HG03558 (cell line): ENCODE data around the gene BBIP1.

Experiments used
- ATAC-seq: cut with Tn5 transposase; IDR thresholded peaks from one replicate; pipeline ENCODE4 v1.9.1; 2021; ENCODE audit warnings: moderate number of reproducible peaks; ENCODE audit not compliant: unreplicated experiment; ENCODE audit errors: extremely low read depth

BBIP1 gene

DNA sequence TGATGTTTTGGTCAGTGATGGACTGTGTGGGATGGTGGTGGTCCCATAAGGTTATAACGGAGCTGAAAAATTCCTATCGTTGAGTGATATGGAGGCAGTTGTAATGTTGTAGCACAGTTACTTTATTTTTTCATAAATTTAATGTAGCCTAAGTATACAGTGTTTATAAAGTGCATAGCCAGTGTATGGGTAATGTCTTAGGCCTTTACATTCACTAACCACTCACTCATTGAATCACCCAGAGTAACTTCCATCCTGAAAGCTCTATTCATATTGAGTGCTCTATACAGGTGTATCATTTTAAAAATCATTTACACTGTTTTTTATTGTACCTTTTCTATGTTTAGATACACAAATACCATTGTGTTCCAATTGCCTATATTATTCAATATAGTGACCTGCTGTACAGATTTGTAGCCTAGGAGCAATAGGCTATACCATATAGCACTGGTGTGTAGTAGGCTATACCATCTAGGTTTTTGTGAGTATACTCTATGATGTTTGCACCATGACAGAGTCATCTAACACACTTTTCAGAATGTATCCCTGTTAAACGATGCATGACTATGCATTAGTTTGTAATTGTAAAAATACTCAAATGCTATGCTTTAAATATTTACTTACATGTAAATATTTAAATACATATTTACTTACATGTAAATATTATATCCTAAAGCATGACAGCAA lies 26.2 kb downstream of the BBIP1 start:
- ATAC-seq = no peak

- ATAC-seq = no peak
Observed at GRCh38 chr10:110887560-110887959, 31.4 kb downstream of the BBIP1 start.

DNA sequence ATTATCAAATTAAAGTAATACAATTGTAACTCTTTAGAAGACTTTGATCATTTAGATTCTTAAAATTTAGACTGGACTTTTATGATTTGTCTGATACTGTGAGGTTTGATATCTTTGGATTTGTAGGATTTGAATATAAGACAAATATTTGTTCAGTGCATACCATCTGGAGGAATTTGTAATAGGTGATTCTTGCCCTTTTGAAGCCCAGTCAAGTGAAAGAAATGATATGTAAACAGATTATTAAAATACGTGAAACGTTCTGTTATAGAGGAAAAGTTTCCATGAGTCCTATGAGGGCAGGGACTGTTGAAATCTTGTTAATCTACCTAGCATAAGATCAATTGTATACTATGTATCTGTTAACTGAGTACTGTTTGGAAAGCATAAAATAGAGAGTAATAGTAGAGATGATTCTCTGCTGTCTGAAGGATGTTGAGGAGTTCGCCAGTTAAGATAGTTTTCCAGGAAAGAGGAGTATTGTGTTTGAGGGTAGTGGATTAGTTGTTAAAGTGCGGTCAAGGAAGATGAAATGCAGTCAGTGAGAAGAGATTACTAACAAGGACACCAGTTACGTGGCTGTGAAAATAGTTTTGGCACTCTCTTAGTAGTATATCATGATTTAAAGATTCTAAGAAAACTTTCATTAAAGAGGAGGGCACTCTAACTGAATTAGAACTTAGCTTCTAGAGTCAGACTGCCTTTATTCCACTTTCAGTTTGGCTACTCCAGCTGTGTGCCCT lies 32.9 kb downstream of the BBIP1 start:
- ATAC-seq = no peak

DNA sequence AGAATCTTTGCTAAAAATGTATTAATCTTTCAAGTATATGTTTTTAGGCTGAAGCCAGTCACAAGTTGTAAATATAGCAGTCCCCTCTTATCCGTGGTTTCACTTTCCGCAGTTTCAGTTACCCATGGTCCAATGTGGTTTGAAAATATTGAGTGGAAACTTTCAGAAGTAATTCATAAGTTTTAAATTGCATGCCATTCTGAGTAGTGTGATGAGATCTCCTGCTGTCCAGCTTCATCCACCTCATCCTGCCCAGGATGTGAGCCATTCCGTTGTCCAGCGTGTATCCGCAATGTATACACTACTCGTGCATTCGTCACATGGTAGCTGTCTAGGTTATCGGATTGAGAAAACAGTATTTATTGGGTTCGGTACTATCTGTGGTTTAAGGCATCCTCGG lies 35.1 kb downstream of the BBIP1 start:
- ATAC-seq = no peak

GRCh38 chr10:110881905-110882304 lies 37.1 kb downstream of the BBIP1 start:
- no peak for ATAC-seq

DNA sequence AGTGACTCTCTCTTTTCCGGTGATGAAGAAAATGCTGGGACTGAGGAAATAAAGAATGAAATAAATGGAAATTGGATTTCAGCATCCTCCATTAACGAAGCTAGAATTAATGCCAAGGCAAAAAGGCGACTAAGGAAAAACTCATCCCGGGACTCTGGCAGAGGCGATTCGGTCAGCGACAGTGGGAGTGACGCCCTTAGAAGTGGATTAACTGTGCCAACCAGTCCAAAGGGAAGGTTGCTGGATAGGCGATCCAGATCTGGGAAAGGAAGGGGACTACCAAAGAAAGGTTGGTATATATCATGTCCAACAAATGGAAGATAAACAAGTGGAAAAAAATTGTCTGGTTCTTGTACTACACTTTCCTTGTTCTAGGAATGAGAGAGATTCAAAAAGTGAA lies 37.7 kb downstream of the BBIP1 start:
- no peak for ATAC-seq

GRCh38 chr10:110880012-110880411 lies 39.0 kb downstream of the BBIP1 start:
- ATAC-seq = no peak

GRCh38 chr10:110876788-110877187 lies 42.2 kb downstream of the BBIP1 start:
- no peak for ATAC-seq

DNA sequence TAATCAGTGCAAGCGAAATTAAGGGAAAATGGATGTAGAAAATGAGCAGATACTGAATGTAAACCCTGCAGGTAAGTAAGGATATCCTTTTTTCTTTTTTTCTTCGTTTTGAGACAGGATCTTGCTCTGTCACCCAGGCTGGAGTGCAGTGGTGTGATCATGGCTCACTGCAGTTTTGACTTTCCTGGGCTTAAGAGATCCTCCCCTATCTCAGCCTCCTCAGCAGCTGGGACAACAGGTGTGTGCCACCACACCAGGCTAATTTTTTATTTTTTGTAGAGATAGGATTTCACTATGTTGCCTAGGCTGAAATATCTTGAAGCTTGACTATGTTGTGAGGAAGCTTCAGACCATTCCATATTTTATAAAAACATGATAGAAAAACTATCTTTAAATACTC lies 43.0 kb downstream of the BBIP1 start:
- no peak for ATAC-seq

DNA sequence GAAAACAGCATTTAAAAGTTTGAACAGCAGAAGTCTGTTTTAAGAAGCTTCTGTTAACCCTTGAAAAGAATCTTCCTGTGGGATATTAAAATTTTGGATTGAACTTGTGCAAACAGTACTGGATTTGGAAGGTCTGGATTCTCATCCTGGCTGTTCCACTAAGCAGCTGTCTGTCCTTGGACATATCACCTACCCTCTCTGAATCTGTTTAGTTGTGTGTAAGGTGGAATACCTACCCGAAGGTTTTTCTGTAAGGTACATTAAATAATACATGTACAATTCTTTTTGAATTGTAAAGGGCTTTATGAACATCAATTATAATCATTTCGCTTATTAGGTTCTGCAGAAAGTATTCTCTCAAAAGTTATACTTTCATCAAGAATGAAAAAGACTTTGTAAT lies 45.0 kb downstream of the BBIP1 start:
- ATAC-seq = no peak

- ATAC-seq = no peak
Observed at GRCh38 chr10:110872984-110873923, 45.7 kb downstream of the BBIP1 start.

DNA sequence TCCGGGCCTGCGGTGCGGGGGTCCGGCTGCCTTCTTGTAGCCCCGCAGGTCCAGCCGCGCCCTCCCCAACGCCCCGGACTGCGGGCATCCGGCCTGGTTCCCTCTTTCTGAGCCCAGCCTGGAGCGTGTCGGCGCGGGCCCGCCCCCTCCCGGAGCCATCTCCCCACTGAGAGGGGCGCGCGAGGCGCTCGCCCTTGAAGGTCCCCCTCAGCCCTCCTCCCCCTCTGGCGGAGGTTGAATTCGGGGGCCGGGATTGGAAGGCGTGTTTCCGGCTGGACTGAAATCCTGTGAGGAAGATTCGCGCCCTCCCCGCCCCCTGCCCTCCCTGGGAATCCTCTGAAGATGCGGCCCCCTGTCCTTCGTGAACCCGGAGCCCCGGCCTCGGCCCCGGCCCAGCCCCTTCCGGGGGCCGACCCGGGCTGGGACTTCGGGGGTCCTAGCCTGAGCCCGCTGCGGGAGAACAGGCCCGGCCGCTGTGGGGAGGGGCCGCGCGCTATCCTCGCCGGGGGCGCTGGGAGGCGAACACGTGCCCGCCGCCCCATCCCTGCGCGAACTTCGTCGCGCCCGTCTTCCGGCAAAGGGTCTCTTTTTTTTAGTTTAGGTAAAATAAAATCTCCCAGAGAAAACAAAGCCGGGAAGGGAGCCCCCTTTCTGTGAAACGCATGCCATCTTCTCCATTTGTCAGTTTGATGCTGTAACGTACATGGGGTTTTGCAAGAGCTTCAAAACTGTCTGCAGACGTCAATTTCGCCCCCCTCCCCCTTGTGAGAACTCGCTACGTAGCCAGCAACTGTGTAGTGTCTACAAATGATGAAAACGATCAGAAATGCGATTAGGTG lies 46.6 kb downstream of the BBIP1 start:
- no peak for ATAC-seq

- ATAC-seq = peak; percentile 39
Observed at GRCh38 chr10:110871298-110872084, 47.5 kb downstream of the BBIP1 start, which contains the start of gene PDCD4. Gene PDCD4, plus strand, starts transcription at chr10:110871928. Its CDS starts 4,100 bp downstream, at chr10:110876028.

GRCh38 chr10:110870823-110871297 lies 48.1 kb downstream of the BBIP1 start:
- no peak for ATAC-seq

- no peak for ATAC-seq
Observed at GRCh38 chr10:110868981-110869380, 50.0 kb downstream of the BBIP1 start.

GRCh38 chr10:110867807-110868465 lies 51.0 kb downstream of the BBIP1 start:
- no peak for ATAC-seq

DNA sequence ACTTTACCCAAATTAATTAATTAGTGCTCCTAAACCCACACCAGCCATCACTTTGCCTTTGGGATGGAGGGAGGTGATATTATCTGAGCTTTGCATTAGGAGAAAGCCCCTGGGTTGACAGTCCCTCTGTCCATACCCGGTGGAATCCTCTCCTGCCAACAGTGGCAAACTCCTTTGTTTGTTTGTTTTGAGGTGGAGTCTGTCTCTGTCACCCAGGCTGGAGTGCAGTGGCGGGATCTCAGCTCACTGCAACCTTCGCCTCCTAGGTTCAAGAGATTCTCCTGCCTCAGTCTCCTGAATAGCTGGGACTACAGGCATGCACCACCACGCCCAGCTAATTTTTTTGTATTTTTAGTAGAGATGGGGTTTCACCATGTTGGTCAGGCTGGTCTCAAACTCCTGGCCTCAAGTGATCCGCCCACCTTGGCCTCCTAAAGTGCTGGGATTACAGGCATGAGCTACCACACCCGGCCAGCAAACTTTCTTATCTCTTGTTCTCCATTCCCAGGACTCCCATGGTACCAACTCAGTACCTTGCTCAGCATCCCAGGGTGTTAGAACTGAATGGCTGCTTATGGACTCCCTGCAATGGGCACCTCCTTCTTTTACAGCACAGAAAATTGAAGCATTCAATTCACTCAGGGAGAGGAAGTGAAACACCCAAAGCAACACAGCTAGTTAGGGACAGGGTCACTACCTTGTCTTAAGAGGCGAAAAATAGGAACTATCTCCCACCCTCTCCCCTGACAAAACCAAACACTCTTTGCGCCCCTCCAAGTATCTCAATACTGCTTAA lies 51.8 kb downstream of the BBIP1 start:
- peak; percentile 27 for ATAC-seq
